Brain microvascular endothelial cell (primary cell): ENCODE results near the gene DDX17.

ENCODE experiments used
- DNase-seq: peaks from one replicate; pipeline ENCODE4 v3.0.0-alpha.2; 2020
- H3K27ac ChIP-seq: fragments of 250-450 bp; sonication (Bioruptor Pico); 2 replicates; pipeline ENCODE4 v1.5.1; 2020; ENCODE audit warnings: mild to moderate bottlenecking, moderate library complexity
- H3K27me3 ChIP-seq: fragments of 250-450 bp; sonication (Bioruptor Pico); replicated peaks from 2 replicates; pipeline ENCODE4 v1.5.1; 2020; ENCODE audit warnings: mild to moderate bottlenecking
- H3K36me3 ChIP-seq: fragments of 250-450 bp; sonication (Bioruptor Pico); replicated peaks from 2 replicates; pipeline ENCODE4 v1.5.1; 2020; ENCODE audit warnings: mild to moderate bottlenecking
- H3K4me3 ChIP-seq: 2 replicates; pipeline ENCODE4 v1.5.1; 2011; ENCODE audit warnings: low read depth, mild to moderate bottlenecking, control low read depth, low read length, moderate library complexity
- in situ Hi-C: cut with HindIII; loops from 2 replicates; pipeline ENCODE4 v1.10.0; 2017; ENCODE audit warnings: low sequenced_read_pairs, low pct_ligation_motif_present
- TF ChIP-seq, protein P1 (sequence below): IDR thresholded peaks from 2 replicates; pipeline ENCODE4 v1.5.1; 2011; ENCODE audit warnings: low read depth, mild to moderate bottlenecking, moderate library complexity, low read length, control low read depth, inconsistent platforms; ENCODE audit errors: missing control alignments

DDX17 gene

DNA sequence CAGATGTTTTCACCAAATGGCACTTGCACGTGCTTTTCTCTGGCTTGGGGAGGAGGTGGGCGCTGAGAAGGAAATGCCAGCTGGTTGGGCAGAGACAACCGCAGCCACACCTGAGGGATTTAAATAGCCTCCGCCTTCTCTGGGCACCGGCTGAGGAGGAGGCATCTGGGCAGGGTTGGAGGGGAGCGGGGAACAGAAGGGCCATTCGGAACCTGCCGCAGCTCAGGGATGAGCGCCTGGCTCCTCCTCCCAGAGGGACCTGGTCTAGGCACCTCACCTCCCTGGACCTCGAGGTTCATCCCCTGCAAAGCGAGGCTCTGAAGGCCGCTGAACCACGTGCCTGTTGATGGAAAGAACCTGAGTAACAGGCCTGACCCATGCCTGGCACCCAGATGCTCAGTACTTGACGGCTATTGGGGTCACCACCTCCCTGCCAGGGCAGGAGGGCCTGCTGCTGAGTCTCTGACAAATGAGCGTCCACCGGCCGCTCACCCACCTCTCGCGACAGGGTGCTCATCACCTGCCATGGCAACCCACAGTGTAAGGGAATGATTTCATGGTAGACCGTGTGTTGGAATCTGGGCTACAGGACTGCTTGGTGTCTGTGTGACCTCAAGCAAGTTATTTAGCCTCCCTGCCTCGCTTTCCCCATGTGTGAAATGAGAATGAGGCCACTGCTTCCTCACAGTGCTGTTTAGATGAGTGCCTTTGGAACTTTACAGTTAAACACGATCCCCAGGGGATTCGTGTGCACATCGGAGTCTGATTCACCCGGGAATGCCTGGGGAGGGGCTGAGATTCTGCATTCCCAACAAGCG lies 40.2 kb downstream of the DDX17 start:
- no peaks in the 10 kb centered on the region for H3K36me3 ChIP-seq
- in situ Hi-C loops = no loop called here
- H3K27me3 ChIP-seq = peaks cover 3% of the 10 kb centered on the region
- no peak overlapping the region for H3K27ac ChIP-seq
- no peak overlapping the region for H3K4me3 ChIP-seq
- no peak for DNase-seq
- TF ChIP-seq, protein P1, sequence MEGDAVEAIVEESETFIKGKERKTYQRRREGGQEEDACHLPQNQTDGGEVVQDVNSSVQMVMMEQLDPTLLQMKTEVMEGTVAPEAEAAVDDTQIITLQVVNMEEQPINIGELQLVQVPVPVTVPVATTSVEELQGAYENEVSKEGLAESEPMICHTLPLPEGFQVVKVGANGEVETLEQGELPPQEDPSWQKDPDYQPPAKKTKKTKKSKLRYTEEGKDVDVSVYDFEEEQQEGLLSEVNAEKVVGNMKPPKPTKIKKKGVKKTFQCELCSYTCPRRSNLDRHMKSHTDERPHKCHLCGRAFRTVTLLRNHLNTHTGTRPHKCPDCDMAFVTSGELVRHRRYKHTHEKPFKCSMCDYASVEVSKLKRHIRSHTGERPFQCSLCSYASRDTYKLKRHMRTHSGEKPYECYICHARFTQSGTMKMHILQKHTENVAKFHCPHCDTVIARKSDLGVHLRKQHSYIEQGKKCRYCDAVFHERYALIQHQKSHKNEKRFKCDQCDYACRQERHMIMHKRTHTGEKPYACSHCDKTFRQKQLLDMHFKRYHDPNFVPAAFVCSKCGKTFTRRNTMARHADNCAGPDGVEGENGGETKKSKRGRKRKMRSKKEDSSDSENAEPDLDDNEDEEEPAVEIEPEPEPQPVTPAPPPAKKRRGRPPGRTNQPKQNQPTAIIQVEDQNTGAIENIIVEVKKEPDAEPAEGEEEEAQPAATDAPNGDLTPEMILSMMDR = no peak

DNA sequence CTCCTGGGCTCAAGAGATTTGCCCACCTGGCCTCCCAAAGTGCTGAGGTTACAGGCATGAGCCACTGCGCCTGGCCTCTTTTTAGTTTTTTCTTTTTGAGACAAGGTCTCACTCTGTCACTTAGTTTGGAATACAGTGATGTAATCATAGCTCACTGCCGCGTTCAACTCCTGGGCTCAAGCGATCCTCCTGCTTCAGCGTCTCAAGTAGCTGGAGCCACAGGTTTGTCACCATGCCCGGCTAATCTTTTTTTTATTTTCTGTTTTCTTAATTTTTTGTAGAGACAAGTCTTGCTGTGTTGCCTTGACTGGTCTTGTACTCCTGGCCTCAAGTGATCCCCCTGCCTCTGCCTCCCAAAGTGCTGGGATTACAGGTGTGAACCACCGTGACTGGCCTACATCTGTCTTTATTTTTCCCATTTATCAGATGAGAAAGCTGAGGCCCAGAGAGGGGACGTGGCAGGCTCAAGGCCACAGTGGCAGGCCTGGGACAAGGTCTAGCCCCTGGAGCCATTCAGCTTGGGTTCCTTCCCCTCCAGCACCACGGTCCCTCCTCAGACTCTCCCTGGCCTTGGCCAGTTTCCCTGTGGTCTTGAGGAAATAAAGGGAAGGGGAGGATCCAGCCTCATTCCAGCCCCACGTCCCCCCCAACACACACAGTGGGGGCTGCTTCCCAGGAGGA lies 41.0 kb downstream of the DDX17 start:
- no peak for DNase-seq
- in situ Hi-C loops = no loop called here
- Histone ChIP-seq H3K36me3 (no peaks in the 10 kb centered on the region), H3K27me3 (peaks cover 9% of the 10 kb centered on the region), H3K4me3 (no peak overlapping the region), H3K27ac (no peak overlapping the region)
- TF ChIP-seq, protein P1 = no peak

DNA sequence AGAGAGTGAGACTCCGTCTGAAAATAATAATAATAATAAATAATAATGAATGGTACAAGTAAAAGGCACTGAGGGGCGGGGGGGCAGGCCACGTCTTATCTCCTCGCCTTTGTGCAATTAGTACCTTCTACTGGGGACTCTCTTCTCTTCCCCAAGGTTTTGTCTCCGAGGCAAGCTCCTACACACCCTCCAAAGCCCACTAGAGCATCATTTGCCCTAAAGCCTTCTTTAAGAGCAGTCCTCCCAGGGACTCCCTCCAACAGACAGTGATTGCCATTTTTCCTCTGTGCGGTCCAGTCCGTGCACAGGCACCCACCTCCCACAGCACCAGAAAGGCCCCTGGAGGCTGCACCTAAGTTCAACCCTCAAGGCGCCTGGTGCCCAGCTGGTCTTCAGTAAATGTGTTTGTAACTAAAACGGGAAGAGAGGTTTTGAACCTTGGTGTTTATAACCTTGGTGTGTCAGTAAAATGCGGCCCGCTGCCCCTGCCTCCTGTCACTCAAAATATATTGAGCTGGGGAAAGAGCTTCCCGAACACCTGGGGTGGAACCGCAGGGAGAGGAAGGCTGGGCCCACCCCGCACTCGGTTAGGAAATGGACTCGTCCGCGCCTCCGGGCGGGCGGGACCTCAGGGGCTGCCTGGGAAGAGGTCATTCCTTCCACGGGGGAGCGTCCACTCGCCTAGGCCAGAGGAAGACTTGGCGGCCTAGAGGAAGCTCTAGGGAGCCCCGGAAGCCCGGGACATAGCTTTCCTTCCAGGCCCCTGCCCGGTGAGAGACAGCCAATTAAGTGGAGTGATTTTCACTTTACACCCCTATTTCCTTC lies 42.9 kb downstream of the DDX17 start:
- H3K27me3 ChIP-seq = peaks cover 17% of the 10 kb centered on the region
- DNase-seq = no peak

DNA sequence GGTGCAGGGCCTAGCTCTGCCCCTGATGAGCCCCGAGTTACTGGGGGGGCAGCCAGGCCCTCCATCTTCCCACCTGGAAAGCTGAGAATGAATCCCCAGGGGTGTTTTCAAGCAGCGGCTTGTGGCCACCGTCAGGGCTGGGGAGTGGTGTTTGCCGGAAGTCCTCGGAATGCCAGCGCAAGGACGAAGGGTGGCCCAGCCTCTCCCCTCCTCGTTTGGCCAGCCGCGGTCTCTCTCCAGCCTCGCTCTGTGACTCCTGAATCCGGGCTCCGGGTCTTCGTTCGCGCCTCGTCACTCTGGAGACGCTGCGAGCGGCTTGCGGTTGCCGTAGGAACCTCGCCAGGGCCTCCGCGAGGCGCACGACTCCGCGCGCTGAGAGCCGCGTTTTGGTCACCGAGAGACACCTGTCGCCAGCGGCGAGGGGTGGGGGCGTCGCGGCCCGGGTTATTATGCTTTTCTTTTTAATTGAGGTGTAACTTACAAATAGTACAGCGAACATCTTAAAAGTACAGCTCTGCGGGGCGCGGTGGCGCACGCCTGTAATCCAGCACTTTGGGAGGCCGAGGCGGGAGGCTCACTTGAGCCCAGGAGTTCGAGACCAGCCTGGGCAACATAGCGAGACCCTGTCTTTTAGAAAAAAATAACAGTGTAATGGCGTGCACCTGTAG lies 44.6 kb downstream of the DDX17 start:
- TF ChIP-seq, protein P1 = no peak
- in situ Hi-C loops = no loop called here
- Histone ChIP-seq H3K36me3 (no peaks in the 10 kb centered on the region), H3K27ac (no peak overlapping the region), H3K4me3 (no peak overlapping the region), H3K27me3 (peaks cover 20% of the 10 kb centered on the region)
- peak; percentile 72 for DNase-seq

More for the DNA sequence above, 42.9 kb downstream of the DDX17 start:
- Histone ChIP-seq H3K36me3 (no peaks in the 10 kb centered on the region), H3K27ac (no peak overlapping the region), H3K4me3 (no peak overlapping the region)
- TF ChIP-seq, protein P1 = no peak
- in situ Hi-C loops = no loop called here

DNA sequence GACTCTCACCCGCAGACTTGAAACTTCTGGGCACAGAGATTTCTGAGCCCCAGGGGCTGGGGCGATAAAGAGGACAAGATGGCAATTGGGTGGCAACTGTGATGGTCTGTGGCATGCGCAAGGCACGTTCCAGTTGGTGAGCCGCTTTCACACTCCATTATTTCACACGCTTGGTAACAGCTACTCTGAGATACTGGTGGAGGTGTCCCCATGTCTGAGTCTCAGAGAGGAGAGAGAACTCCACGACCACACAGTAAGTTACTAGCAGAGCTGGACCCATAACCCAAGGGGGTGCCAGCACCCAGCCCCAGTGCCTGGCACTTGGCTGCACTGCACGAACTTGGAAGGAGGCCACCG lies 45.1 kb downstream of the DDX17 start:
- Histone ChIP-seq H3K36me3 (no peaks in the 10 kb centered on the region), H3K27me3 (peaks cover 23% of the 10 kb centered on the region), H3K27ac (no peak overlapping the region), H3K4me3 (no peak overlapping the region)
- in situ Hi-C loops = no loop called here
- no peak for DNase-seq
- TF ChIP-seq, protein P1 = no peak
